GM19025 (cell line): ENCODE measurements around the gene SNAPC2.

Experiments used
- ATAC-seq: cut with Tn5 transposase; IDR thresholded peaks from one replicate; pipeline ENCODE4 v1.9.1; 2021; ENCODE audit warnings: mild to moderate bottlenecking, low read depth, moderate library complexity; ENCODE audit not compliant: unreplicated experiment

SNAPC2 gene

DNA sequence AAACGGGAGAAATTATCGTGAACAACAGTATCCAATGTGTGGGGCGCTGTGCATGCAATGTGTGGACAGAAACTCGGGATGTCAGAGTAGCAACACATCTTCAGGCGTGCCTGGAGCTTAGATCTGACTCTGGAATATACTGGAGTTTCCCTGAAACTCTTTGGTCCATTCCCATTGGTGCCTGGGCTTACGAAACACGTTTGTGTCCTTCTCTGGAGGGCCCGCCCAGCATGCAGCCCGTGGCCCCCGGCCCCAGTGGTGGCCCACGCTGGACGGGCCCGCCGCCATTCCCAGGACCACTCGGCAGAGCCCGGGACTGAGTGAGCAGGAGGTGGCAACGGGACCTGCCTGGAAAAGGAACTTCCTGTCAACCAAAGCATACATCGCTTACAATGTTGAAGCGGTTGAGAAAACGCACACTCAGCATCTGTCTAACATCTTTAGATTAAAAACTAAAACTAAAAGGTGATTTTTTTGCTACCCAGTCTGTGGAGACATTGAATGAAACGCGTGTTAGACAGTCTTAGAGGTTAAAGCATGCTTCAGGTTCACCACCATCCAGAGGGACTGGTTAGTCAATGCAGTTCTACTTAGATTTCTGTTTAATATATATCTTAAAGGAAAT is 42.6 kb downstream of the SNAPC2 start:
- ATAC-seq: no peak

DNA sequence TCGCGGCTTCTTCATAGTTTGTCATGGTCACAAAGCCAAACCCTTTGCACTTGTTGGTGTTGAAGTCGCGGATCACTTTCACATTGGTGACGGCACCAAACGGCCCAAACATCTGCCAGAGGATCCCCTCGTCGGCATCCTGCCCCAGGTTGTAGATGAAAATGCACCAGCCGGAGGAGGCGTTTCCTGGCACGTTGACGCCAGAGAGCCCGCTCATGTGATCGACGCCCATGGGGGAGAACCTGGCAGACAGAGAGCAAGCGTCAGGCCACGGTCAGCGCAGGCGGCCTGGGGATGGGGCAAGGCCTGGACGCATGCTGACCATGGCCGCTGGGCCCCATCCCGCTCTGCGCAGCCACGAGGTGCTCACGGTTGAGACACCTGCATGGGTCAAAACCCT is 43.4 kb downstream of the SNAPC2 start:
- no peak for ATAC-seq

GRCh38 chr19:7965259-7965841 is 45.2 kb downstream of the SNAPC2 start:
- no peak for ATAC-seq

- ATAC-seq: no peak
These were observed 46.0 kb downstream of the SNAPC2 start for GRCh38 chr19:7965921-7966665.

- ATAC-seq: no peak
These were observed 48.1 kb downstream of the SNAPC2 start for GRCh38 chr19:7968008-7968795.

GRCh38 chr19:7968796-7969554 is 48.8 kb downstream of the SNAPC2 start:
- no peak for ATAC-seq

DNA sequence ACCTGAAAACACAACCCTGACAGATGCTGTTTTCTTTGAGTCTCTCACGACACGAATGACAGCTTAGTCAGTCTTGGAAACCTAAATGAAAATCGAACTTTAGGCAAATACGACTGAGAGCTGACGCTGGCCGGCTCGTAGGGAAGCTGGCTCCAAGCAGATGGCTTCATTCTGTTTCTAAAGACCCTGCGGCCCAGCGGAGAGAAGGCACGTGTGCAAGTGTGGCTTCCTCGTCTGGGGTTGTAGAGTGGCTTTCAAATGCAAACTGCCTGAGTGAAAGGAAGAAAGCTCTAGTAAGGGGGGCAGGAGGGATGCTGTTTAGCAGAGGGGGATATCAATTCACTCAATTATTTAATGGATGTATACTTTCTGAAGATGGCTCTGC is 49.4 kb downstream of the SNAPC2 start:
- ATAC-seq: no peak

- no peak for ATAC-seq
These were observed 50.7 kb downstream of the SNAPC2 start for GRCh38 chr19:7970716-7971448.

- ATAC-seq: no peak
These were observed 51.7 kb downstream of the SNAPC2 start for GRCh38 chr19:7971553-7972520.
